ENCODE results near the gene LAG3. TPM values are rescaled to one million over a fixed set of nuclear protein-coding genes. Genes with fewer than 3 reads are reported as not detected.

LAG3 gene
- total and polyA plus RNA-seq, 10 of the 15 experiments (the other 5 are each of a cell fraction or from before 2014, with no cell fraction given): 0.52 to 4.2 (median 1.0) TPM; not detected in 1

DNA sequence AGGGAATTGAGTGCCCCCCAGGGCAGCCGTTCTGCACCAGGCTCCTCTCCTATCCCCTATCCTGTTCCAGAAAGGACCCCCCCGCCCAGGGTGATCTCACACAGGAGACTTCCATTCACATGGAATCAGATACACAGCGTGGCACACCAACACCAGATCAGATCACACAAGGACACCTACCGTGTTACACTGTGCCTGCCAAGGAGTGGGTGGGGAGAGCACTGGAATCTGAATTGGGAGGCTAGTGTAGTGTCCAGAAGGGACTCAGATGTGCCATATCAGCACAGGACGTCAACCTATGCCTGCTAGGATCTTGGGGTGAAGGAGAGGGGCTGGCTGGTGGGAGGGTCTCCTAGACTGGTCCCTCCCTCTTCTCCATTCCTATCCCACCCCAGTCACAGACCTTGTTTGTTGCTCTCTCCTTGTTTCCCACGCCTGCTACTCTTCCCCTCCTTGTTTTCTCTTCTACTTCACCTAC lies 3.8 kb upstream of the LAG3 start:
- Histone ChIP-seq H3K9me3 (replicated peaks; ENCODE audit: control insufficient read depth, insufficient read depth, low read length) (no peaks in the 10 kb centered on the region), H3K4me1 (ENCODE audit: control insufficient read depth, insufficient read depth, low read length) (peaks cover 49% of the 10 kb centered on the region), H3K36me3 (ENCODE audit: control insufficient read depth in 2 of 2, insufficient read depth in 2 of 2, low read length in 1 of 2) (no peaks in the 10 kb centered on the region), H3K9ac (ENCODE audit: control insufficient read depth, insufficient read depth, low read length) (peak overlapping the region; percentile 40; the same call in 1 of the 2 replicates), H3K27ac (ENCODE audit: control insufficient read depth, insufficient read depth) (no peak overlapping the region), H3K4me2 (ENCODE audit: control insufficient read depth, insufficient read depth) (peak overlapping the region; percentile 90), H2AFZ (ENCODE audit: control insufficient read depth, low read depth, low read length) (no peak overlapping the region), H3K4me3 (peak overlapping the region; percentile 83; the same call in 1 of the 2 replicates), H3K27me3 (replicated peaks in 1 of 2; ENCODE audit: control insufficient read depth in 2 of 2, insufficient read depth in 2 of 2, low read length in 1 of 2) (no peaks in the 10 kb centered on the region), H3K79me2 (ENCODE audit: control insufficient read depth, insufficient read depth, low read length) (peaks cover 16% of the 10 kb centered on the region), H4K20me1 (ENCODE audit: control insufficient read depth, insufficient read depth) (no peaks in the 10 kb centered on the region)
- DNase-seq (ENCODE audit: low read depth, low spot score) (no peak), FAIRE-seq (no peak), ATAC-seq (no peak)
- intact Hi-C loops (cut with micrococcal nuclease; ENCODE audit: unreplicated experiment) (no loop called here), in situ Hi-C loops (cut with MboI) (no loop called here)
- RAD21 ChIA-PET (ENCODE audit: unreplicated experiment): interaction anchor here (1.1 to 4.1 kb wide), 2 partner anchors 15 to 54 kb away, joined by 3 to 51 read pairs; partner anchors contain the start of gene MLF2
- CTCF ChIA-PET: interaction anchor here (1.7 kb wide), 1 partner anchor 15 kb away, joined by 8 read pairs; the partner anchor contains the start of gene MLF2
- 41% methylated on average over 6 of the region's 6 CpGs for WGBS (ENCODE audit: insufficient coverage, insufficient replicate concordance, low lambda C conversion rate, missing lambda C conversion rate)
- no TSS peak for BruUV-seq (replicated peaks)
- TF ChIP-seq, protein P1, sequence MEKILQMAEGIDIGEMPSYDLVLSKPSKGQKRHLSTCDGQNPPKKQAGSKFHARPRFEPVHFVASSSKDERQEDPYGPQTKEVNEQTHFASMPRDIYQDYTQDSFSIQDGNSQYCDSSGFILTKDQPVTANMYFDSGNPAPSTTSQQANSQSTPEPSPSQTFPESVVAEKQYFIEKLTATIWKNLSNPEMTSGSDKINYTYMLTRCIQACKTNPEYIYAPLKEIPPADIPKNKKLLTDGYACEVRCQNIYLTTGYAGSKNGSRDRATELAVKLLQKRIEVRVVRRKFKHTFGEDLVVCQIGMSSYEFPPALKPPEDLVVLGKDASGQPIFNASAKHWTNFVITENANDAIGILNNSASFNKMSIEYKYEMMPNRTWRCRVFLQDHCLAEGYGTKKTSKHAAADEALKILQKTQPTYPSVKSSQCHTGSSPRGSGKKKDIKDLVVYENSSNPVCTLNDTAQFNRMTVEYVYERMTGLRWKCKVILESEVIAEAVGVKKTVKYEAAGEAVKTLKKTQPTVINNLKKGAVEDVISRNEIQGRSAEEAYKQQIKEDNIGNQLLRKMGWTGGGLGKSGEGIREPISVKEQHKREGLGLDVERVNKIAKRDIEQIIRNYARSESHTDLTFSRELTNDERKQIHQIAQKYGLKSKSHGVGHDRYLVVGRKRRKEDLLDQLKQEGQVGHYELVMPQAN (conservative IDR thresholded peaks at IDR 0.05): no peak
- TF ChIP-seq IRF4 (IDR thresholded peaks at IDR 0.05; ENCODE audit: low read depth, low read length) (no peak), CBX3 (IDR thresholded peaks at IDR 0.05; ENCODE audit: borderline replicate concordance, low read depth) (no peak)
- TF ChIP-seq, protein P2, sequence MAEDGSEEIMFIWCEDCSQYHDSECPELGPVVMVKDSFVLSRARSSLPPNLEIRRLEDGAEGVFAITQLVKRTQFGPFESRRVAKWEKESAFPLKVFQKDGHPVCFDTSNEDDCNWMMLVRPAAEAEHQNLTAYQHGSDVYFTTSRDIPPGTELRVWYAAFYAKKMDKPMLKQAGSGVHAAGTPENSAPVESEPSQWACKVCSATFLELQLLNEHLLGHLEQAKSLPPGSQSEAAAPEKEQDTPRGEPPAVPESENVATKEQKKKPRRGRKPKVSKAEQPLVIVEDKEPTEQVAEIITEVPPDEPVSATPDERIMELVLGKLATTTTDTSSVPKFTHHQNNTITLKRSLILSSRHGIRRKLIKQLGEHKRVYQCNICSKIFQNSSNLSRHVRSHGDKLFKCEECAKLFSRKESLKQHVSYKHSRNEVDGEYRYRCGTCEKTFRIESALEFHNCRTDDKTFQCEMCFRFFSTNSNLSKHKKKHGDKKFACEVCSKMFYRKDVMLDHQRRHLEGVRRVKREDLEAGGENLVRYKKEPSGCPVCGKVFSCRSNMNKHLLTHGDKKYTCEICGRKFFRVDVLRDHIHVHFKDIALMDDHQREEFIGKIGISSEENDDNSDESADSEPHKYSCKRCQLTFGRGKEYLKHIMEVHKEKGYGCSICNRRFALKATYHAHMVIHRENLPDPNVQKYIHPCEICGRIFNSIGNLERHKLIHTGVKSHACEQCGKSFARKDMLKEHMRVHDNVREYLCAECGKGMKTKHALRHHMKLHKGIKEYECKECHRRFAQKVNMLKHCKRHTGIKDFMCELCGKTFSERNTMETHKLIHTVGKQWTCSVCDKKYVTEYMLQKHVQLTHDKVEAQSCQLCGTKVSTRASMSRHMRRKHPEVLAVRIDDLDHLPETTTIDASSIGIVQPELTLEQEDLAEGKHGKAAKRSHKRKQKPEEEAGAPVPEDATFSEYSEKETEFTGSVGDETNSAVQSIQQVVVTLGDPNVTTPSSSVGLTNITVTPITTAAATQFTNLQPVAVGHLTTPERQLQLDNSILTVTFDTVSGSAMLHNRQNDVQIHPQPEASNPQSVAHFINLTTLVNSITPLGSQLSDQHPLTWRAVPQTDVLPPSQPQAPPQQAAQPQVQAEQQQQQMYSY (CRISPR knock-in tag; IDR thresholded peaks at IDR 0.05): no peak
- SMC1A ChIA-PET (ENCODE audit: uncharacterized antibody, unreplicated experiment): interaction anchor here (1.7 to 4.2 kb wide), 2 partner anchors 10 to 15 kb away, joined by 5 to 39 read pairs; partner anchors contain the start of gene MLF2
- POLR2A ChIA-PET: interaction anchor here (0.6 to 1.2 kb wide), 2 partner anchors 9 to 248 kb away, joined by 3 to 4 read pairs; no protein-coding TSS in a partner anchor

Measured in GM12878 (cell line).